Right renal cortex interstitium (tissue), 3 donors: ENCODE results near the gene OXSR1. TPM values are rescaled to one million over a fixed set of nuclear protein-coding genes. Genes with fewer than 3 reads are reported as not detected.
A peak's percentile ranks its signal among the peaks of the same experiment; 100 is the strongest.
"Not testable (repeated sequence)": the region's sequence is repeated elsewhere in the genome, so short reads cannot be mapped to it uniquely, and the experiment has no call there.

Experiments
- DNase-seq, 3 donors: peaks; one replicate each; pipeline ENCODE4 v3.0.0-alpha.2; 2013; ENCODE audit warnings: low read depth in 3 of 3, low spot score in 2 of 3
- polyA plus RNA-seq, 3 donors: library from polyadenylated mRNA; unstranded; fragments of 120-200 nt; gene quantifications; one replicate each; pipeline ENCODE4 v1.2.1, GENCODE V29; 2013; ENCODE audit not compliant: insufficient read length in 3 of 3

OXSR1 gene
- polyA plus RNA-seq, 3 donors = 45.4 to 51.2 (median 47.7) TPM

DNA sequence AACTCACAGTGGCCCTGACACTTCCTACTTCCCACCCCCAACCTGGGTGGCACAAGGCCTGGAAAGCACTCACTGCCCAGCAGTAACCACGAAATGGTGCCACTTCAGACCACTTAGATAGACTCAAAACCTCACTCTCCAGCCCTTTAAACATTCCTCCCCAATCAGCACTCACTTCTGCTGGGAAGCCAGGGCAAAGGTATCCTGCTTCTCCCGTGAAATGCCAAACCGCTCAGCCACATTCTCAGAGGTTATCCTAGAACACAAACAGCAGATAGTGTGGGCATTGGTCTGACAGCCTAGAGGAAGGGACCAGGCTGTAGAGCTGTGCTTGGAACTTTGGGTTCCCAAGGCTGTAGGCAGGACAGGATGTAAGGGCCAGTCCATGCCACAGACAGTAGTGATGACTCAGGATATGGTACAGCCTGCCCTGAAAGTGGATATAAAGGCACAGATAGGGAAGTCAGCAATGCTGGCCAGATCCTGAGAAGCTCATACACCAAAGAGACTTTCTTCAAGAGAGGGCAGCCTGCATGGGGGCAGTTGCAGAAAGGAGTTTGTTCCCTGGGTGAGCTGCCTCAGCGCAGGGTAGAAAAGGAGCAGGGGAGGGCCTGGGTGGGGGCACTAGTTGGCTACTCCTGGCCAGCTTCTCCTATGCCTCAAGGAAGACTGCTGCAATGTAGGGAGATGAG, 37.6 kb upstream of the OXSR1 start:
- no peak for DNase-seq

DNA sequence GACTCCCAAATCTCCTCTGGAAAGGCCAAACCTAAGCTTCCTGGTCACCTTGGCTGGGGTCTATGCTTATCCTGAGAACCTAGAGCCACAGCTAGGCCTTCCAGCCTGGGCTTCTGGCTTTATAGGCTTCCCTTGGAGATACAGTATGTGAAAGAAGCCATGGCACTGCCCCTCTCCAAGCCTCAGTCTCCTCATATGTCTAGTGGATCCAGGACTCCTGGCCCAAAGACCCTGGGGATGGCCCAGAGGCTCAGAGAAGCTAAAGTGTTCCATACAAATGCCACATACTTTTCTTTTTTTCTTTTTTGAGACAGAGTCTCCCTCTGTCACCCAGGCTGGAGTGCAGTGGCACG, 37.1 kb upstream of the OXSR1 start:
- DNase-seq = no peak

DNA sequence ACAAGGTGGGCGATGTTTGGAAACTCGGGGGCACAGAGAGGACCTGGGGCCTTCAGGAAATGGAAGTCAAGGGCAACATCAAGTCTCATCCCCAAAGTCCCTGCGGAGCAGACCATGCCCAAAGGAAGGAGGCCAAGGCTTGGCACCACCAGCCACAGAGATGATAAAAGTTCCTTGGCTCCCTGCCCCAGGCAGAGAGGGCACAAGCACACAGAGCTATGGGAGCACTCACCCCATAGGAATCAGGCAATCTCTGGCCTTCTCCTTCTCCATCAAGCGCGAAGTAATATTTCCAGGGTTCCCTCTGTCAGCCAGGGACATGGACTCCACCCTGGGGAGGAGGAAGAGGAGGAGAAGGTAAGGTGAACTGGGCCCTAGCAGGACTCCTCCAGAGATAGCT, 36.3 kb upstream of the OXSR1 start:
- DNase-seq = no peak

DNA sequence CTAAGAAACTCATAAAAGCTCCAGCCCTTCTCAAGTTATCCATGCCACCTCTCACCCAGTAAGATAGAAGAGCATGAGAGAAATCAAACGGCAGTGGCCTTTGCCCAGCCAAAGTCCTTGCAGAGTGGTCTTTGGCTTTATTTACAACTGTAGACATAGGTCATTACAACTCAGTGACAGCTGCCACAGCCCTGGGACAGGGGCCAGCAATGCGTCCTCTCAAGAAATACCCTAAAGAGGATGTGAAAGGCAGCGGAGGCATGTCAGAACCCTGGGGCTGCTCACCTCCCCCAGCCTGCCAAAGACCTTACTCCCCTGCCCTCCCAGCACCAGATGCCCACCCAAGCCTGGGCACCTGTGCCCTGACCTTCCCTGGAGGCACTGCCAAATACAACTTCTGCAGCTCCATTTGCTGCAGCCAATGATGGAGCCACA, 34.7 kb upstream of the OXSR1 start:
- DNase-seq = no peak

DNA sequence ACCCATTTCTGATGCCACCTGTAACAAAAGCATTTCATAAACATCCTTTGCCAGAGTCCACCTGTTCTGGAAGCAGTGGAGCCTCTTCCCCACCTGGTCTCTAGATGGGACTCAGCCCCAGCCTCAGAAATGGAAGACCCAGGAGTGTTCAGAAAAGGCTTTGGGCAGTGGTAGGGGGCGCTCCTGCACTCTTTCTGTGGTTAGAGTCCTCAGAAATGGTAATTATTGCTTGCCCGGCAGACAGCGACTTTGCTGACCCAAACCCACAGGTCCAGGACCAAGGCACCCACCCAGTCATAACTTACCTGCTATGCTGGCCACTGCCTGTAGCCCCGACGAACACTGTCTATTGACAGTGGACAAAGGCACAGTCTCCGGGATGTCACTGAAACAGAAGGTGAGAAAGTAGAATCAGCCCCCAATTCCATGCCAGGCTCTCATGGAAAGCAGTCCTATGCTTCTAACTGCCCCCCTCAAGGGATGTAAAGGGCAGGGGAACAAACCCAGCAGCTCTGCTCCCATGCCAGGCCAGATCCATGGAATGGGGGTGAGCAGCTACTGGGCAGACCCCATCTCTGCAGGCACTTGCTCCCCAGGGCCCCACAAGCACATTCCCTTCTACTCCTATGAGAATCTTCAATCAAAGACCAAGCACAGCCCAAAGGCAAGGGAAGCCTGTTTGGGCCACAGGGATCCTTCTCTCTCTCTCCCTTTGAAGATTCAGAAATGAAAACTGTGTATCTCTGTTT, 33.5 kb upstream of the OXSR1 start:
- no peak for DNase-seq

DNA sequence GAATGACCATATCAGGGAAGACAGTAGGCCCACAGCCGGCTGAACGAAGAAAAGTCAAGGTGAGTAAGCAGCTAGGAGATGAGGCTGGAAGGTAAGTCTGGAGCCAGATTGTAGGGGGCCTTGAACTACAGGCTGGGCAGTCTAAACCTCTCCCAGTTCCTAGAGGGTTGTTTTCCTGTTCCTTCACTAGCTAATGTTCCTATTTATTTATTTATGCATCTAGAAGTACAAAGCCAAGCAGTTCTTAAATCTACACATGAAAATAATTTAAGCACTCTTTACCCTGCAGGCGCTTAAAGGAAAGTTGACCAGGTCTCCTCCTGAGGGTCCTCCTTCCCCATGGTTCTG, 32.2 kb upstream of the OXSR1 start:
- DNase-seq = no peak

DNA sequence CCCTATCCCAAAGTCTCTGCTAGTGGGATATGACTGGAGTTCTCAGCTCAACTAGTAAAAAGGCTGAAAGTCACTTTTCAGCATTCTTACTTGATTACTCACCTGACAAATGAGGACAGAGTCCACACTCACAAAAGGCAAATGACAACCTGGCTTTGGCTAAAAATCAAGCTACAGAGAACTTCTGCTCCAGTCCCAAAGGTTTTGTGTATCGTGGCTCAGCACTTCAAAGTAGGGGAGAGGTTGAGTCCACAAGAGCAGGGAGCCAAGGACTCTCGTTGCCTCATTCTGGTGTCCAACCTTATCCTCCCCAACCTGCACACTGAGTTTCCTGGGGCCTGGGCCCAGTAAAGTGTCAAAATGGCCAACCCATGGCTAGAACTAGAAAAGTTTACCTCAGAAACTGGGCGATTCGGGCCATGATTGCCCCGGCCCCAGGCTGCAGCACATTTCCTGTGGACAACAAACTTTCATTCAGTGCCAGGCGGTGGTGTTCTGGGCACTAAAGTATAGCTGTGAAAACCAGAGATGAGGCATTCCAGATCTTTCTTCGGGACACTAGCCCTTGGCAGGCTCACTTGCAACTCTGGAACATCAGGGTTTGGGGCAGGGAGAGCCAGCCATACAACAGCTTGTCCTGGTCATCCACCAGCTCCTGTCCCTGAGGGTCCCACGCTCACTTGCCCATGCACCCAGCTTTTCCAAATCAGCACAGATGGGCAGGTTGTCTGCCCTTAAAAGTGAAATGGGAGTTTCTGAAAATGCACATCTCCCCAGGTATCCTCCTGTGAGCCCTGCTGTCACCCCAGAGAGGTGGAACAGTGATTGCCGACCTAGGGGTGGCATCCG, 31.6 kb upstream of the OXSR1 start:
- no peak for DNase-seq

DNA sequence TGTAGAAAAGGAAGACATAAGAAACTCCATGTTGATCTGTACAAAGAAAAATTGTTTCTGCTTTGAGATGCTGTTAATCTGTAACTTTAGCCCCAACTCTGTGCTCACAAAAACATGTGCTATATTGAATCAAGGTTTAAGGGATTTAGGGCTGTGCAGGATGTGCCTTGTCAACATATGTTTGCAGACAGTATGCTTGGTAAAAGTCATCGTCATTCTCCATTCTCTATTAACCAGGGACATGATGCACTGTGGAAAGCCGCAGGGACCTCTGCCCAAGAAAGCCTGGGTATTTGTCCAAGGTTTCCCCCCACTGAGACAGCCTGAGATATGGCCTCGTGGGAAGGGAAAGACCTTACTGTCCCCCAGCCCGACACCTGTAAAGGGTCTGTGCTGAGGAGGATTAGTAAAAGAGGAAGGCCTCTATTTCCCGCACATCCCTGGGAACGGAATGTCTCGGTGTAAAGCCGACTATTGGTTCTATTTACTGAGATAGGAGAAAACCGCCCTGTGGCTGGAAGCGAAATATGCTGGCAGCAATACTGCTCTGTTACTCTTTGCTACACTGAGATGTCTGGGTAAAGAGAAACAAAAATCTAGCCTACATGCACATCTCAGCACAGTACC, 30.7 kb upstream of the OXSR1 start:
- DNase-seq = not testable (repeated sequence)

DNA sequence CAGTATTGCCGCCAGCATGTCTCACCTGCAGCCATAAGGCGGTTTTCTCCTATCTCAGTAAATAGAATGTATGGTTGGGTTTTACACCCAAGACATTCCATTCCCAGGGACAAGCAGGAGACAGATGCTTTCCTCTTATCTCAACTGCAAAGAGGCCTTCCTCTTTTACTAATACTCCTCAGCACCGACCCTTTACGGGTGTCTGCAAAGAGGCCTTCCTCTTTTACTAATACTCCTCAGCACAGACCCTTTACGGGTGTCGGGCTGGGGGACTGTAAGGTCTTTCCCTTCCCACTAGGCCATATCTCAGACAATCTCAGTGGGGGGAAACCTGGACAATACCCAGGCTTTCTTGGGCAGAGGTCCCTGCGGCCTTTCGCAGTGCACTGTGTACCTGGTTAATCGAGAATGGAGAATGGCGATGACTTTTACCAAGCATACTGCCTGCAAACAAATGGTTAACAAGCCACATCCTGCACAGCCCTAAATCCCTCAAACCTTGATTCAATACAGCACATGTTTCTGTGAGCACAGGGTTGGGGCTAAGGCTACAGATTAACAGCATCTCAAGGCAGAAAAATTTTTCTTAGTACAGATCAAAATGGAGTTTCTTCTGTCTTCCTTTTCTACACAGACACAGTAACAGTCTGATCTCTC, 29.6 kb upstream of the OXSR1 start:
- not testable (repeated sequence) for DNase-seq

DNA sequence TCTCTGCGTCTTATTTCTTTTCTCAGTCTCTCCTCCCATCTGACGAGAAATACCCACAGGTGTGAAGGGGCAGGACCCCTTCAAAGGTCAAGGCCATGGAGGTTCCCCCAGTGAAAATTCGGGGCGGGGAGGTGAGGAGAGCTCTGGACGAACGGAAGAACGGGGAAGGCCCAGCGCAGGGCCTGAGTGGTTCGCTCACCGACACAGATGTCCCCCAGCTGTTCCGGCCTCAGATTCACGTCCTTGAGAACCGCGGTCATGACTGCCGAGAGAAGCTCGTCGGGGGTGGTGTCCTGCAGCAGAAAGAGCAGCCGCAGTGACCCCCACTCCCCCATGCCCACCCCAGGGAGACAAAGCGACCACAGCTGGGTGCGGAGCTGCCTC, 29.0 kb upstream of the OXSR1 start:
- DNase-seq = no peak

DNA sequence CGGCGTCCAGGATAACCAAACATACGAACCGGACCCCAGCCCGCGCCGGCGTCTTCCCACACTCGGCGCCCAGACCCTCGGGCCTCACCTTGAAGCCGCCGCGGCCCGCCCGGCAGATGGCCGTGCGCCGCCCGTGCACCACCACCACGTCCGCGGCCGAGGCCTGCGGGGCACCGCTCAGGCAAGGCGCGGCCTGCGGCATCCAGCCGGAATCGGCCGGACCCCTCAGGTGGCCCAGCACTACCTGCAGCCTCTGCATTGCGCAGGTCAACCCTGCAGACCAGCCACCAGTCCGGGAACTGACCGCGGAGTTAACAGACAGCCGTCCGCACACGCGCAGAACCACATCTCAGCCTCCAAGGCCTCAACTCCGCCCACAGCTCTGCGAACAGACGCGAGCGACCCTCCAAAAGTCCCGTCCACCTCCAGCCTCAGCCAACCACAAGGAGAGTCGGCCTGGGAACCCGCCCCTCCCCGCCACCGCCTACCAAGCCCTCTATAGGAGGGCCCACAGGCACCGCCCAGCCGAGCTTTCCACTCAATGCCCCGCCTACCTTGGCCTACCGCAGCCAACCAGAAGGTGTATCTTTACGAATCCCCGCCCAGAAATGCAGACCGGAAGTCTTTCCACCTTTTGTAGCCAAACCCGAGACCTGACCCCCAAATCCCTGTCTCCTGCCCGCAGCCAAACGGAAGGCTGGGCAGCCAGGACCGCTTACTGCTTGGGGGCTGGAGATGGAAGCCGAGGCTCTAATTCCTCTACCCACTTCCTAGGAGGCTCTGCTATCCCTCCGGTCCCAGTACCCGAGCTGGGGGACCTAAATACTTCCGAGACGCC, 28.3 kb upstream of the OXSR1 start, which contains the start of gene ACAA1:
Gene ACAA1 (minus strand): TSS at position 351 of the 838 bp plus-strand sequence. CDS start 92 bp downstream, at position 259.
- DNase-seq = peak; percentile 94 to 97 (median 94)

DNA sequence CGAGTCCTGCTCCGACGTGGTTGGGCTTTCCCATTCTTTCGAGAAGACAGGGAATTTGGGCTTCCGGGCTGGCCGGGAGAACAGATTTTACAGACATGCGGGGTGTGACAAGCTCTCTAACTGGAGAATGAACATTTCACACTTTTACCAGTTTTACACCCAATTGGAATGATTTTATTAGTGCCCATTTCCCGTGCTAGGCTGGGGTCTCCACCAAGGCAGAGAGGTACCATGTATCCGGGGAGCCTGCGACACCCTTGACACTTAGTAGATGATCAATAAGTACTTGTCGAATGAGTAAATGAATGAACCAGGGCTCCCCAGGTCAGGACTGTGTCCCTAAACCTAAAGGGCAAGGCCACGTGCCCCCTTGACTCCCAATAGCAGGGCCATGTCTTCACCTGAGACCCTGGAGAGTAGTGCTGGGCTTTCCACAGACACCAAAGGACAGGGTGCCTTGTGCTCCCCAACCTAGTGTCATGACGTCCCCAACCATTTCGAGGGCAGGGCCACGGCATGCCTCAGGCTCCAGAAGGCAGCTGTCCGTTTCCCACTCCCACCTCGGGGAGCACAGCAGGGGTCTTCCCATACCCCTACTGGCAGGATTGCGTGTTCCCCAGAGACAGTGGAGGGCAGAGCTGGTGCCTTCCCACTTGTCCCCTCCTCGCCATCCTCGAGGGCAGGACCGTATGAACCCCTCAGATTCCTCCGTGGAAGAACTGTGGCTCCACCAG, 27.6 kb upstream of the OXSR1 start:
- no peak for DNase-seq

DNA sequence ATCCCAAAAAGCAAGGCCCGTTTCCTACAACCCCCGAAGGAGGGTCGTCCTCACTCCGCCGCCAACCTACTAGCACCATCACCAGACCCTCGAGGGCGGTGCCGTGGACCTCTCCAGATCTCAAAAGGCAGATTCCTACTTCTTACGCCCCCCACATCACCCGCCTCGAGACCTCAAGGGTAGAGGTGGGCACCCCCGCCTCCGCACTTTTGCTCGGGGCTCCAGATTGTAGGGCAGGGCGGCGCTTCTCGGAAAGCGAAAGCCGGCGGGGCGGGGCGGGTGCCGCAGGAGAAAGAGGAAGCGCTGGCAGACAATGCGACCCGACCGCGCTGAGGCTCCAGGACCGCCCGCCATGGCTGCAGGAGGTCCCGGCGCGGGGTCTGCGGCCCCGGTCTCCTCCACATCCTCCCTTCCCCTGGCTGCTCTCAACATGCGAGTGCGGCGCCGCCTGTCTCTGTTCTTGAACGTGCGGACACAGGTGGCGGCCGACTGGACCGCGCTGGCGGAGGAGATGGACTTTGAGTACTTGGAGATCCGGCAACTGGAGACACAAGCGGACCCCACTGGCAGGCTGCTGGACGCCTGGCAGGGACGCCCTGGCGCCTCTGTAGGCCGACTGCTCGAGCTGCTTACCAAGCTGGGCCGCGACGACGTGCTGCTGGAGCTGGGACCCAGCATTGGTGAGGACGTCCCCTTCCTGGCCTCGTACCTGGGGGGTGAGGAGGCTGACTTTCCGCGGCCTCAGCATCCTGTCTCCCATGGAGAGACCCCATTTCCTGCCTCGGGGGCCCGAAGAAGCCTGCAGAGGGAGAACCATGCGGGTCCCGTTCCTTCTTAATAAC, 26.8 kb upstream of the OXSR1 start, which contains the start of gene MYD88:
Gene MYD88 (plus strand): TSS at position 313 of the 842 bp plus-strand sequence. CDS start 40 bp downstream, at position 353.
- no peak for DNase-seq

DNA sequence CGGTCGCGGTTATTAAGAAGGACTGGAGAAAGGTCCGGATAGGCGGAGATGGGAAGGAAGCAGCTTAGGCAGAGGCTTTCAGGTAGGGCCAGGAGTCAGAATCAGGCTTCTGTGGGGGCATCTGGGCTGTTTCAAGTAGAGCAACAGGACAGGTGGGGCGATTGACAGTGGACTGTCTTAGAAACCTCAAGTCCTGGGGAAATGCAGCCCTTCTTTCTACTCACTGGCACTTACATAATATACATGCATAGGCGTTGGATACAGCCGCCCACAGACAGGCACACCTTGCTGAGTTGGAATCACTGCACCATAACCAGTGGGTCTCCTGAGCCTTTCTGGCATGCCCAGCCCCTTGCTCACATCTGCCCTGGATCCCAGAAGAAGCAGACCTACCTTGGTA, 26.1 kb upstream of the OXSR1 start:
- no peak for DNase-seq

DNA sequence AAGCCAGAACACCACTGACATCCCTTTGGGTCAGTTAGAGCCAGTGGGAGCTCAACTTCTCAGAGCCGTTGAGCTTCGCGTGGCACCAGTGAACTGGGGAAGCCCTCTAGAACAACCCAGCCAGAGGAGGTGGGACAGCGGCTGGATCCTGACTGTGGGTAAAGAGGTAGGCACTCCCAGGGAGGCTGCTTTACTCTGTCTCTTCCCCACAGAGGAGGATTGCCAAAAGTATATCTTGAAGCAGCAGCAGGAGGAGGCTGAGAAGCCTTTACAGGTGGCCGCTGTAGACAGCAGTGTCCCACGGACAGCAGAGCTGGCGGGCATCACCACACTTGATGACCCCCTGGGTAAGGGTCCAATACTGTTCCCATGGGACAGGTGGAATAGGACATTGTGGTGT, 25.7 kb upstream of the OXSR1 start:
- DNase-seq = no peak

DNA sequence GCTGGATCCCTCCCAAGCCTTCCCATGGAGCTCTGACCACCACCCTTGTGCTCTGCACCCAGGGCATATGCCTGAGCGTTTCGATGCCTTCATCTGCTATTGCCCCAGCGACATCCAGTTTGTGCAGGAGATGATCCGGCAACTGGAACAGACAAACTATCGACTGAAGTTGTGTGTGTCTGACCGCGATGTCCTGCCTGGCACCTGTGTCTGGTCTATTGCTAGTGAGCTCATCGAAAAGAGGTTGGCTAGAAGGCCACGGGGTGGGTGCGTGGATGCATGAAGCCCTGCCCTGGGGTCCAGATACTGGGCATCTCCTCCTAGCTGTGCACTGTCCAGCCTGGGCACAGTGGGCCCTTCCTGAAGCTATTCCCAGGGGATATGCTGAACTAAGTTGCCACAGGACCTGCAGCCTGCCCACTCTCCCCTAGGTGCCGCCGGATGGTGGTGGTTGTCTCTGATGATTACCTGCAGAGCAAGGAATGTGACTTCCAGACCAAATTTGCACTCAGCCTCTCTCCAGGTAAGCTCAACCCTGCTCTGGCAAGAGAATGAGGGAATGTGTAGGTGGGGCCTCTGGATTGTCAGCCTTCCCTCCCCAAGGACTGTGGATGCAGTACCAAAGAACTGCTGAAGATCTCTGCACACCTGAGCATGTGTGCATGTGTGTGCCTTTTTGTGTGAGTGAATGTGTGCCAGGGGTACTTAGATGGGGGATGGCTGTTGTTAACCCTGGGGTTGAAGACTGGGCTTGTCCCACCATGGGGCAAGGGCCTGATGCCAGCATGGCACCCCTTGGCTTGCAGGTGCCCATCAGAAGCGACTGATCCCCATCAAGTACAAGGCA, 24.8 kb upstream of the OXSR1 start:
- no peak for DNase-seq
